ENCODE measurements around the gene GOLGA2.
"Not testable (repeated sequence)": the region's sequence is repeated elsewhere in the genome, so short reads cannot be mapped to it uniquely, and the experiment has no call there.

Gene GOLGA2

GRCh38 chr9:128233817-128234406 lies 41.9 kb downstream of the GOLGA2 start:
- no peak for DNase-seq

- DNase-seq = no peak
Measured at GRCh38 chr9:128232528-128233428, 43.0 kb downstream of the GOLGA2 start.

GRCh38 chr9:128231638-128232527 lies 43.9 kb downstream of the GOLGA2 start:
- DNase-seq = no peak

GRCh38 chr9:128230897-128231296 lies 44.9 kb downstream of the GOLGA2 start:
- not testable (repeated sequence) for DNase-seq

GRCh38 chr9:128226412-128226801 lies 49.4 kb downstream of the GOLGA2 start:
- DNase-seq = no peak

GRCh38 chr9:128225770-128226411 lies 49.9 kb downstream of the GOLGA2 start:
- no peak for DNase-seq

GRCh38 chr9:128224877-128225276 lies 50.9 kb downstream of the GOLGA2 start:
- DNase-seq = no peak

GRCh38 chr9:128222880-128223670 lies 52.7 kb downstream of the GOLGA2 start:
- no peak for DNase-seq

- DNase-seq = no peak
Measured at GRCh38 chr9:128222026-128222425, 53.8 kb downstream of the GOLGA2 start.

GRCh38 chr9:128219831-128220230 lies 56.0 kb downstream of the GOLGA2 start:
- DNase-seq = no peak

- DNase-seq = no peak
Measured at GRCh38 chr9:128218518-128219389, 57.1 kb downstream of the GOLGA2 start.

- DNase-seq = no peak
Measured at GRCh38 chr9:128218172-128218517, 57.7 kb downstream of the GOLGA2 start.

- DNase-seq = no peak
Measured at GRCh38 chr9:128216781-128217553, 58.8 kb downstream of the GOLGA2 start.

- no peak for DNase-seq
Measured at GRCh38 chr9:128215491-128216409, 60.1 kb downstream of the GOLGA2 start.

GRCh38 chr9:128214571-128215490 lies 61.0 kb downstream of the GOLGA2 start:
- DNase-seq = no peak

GRCh38 chr9:128213746-128214497 lies 61.9 kb downstream of the GOLGA2 start:
- DNase-seq = no peak

- DNase-seq = no peak
Measured at GRCh38 chr9:128211981-128212281, 63.9 kb downstream of the GOLGA2 start.

Data from AML-193 (cell line).